Fibroblast of mammary gland (primary cell): ENCODE results near the gene GCH1.

Experiments
- DNase-seq: peaks from one replicate; pipeline ENCODE4 v3.0.0-alpha.2; 2010; ENCODE audit warnings: low read depth
- H3K4me3 ChIP-seq: 2 replicates; pipeline ENCODE4 v1.5.1; 2011; ENCODE audit warnings: low read depth, mild to moderate bottlenecking, low read length, moderate library complexity; ENCODE audit not compliant: control insufficient read depth
- TF ChIP-seq, protein P1 (sequence below): conservative IDR thresholded peaks from 2 replicates; pipeline ENCODE4 v1.5.1; 2011; ENCODE audit warnings: low read depth, low read length, inconsistent platforms; ENCODE audit not compliant: control insufficient read depth, insufficient read depth

GCH1 gene

DNA sequence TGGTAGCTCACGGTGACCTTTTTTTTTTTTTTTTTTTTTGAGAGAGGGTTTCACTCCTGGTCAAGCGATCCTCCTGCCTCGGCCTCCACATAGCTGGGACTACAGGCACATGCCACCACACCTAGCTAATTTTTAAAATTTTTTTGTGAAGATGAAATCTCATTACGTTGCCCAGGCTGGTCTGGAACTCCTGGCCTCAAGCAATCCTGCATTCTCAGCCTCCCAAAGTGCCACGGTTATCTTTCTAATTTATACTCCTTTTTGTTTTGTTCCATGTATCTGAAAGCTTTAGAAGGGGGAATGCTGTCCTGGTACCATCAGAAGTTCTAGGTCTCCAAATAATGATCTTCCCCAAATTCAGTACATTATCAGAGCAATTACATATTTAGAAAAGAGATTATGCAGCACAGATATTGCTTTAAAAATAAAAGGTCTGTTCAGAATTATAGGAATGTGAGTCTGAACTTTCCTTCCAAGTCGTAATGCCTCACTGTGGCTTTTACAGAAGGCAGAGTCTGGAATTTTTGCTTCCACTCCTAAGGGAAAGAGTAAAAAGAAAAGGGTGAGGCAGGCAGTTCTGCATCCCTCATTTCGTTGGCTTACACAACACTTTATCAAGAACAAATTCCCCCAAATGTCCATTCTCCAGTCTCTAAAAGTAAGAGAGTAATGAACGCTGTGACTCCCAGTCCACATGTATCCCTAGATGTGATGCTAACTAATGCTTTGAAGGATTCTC is 73.0 kb downstream of the GCH1 start:
- TF ChIP-seq, protein P1, sequence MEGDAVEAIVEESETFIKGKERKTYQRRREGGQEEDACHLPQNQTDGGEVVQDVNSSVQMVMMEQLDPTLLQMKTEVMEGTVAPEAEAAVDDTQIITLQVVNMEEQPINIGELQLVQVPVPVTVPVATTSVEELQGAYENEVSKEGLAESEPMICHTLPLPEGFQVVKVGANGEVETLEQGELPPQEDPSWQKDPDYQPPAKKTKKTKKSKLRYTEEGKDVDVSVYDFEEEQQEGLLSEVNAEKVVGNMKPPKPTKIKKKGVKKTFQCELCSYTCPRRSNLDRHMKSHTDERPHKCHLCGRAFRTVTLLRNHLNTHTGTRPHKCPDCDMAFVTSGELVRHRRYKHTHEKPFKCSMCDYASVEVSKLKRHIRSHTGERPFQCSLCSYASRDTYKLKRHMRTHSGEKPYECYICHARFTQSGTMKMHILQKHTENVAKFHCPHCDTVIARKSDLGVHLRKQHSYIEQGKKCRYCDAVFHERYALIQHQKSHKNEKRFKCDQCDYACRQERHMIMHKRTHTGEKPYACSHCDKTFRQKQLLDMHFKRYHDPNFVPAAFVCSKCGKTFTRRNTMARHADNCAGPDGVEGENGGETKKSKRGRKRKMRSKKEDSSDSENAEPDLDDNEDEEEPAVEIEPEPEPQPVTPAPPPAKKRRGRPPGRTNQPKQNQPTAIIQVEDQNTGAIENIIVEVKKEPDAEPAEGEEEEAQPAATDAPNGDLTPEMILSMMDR, result no peak
- H3K4me3 ChIP-seq, result no peak overlapping the region
- no peak for DNase-seq

DNA sequence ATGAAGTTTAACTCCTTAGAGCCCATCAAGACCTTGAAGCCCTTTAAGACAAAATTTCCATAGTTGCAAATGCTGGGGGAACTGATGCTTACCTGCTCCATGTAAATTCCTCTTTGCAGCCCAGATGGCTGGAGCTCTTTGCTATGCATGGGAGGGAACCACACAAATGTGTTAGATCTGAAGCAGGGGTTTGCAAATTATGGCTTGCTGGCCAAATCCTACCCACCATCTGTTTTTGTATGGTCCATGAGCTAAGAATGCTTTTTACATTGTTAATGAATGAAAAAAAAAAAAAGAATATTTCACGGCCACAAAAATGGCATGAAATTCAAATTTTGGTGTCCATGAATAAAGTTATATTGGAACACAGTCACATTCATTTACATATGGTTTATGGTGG is 74.6 kb downstream of the GCH1 start:
- TF ChIP-seq, protein P1, result no peak
- DNase-seq, result no peak
- no peak overlapping the region for H3K4me3 ChIP-seq

DNA sequence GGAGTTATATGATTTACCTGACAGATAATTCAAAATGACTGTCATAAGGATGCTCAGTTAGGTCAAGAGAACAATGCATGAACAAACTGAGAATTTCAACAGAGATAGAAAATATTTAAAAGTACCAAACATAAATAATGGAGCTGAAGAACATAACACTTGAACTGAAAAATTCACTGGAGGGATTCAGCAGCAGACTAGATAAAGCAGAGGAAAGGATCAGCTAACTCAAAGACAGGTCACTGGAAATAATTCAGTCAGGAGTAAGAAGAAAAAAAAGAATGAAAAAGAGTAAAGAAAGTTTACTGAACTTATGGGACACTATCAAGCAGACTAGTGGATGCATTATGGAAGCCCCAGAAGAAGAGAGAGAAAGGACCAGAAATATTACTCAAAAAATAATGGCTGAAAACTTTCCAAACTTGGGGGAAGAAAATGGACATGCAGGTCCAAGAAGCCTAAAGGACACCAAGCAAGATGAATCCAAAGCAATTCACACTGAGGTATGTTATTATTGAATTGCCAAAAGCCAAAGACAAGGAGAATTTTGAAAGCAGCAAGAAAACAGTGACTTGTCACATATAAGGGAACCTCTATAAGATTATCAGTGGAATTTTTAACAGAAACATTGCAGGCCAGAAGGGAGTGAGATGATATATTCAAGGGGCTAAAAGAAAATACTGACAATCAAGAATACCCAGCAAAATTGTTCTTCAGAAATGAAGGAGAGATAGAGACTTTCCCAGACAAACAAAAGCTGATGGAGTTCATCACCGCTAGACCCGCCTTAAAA is 78.7 kb downstream of the GCH1 start:
- TF ChIP-seq, protein P1, result no peak
- no peak overlapping the region for H3K4me3 ChIP-seq
- DNase-seq, result no peak

DNA sequence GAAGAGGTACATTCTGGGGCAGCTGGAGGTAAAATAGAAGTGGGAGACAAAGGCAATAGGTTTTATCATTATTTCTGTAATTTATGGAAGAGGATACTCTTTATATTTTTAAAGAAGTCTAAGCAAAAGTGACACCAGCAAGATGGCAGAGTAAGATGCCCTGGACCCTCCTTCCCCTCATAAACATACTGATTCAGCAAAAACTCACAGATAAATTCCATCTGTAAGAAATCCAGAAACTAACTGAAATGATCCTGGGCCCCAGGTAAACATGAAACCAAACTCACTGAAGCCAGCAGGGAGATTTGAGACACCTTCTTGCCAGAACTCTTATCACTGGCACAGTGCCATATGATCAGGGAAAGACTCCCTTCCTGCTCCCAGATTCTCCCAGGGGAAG is 79.9 kb downstream of the GCH1 start:
- DNase-seq, result no peak
- H3K4me3 ChIP-seq, result no peak overlapping the region
- TF ChIP-seq, protein P1, result no peak

DNA sequence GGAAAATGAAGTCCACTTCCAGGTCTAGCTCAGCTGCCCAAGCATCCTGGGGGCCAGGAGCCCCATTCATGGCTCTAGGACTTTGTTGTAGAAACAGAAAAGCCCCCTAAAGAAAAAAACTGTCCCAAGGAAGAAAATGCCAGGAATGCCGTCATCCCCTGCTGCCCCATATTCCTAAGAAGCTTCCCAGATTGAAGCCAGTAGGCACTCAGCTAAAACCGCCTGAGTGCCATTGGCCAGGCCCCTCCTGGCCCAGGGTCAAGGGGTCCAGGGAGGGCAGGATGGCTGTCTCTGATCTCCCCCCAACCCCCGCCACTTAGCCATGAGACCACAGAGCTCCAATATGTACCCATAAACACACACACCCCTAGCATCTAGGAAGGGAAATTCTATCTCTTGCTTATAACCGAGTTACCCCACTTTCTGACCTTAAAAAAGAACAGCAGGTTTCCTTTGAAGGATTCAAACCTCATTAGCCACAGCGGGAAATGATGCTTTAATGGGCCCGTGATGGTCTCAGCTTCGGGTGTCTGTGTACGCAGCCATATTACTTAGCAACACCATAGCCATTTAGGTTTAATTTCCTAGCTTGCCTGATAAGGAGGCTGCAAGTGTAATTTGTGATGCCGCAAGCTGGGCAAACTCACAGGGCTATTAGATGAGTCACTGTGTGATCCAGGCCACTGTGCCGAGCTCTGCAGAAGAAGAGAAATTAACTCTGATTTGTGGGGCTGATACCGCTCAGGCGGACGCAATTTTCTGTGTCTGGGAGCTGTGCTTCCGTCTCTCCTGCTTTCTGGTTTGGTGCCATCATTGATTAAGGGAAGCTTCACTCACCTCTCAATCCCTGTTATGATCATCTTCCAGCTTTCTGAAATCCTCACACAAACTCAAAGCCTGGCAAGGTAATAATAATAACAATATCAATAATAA is 84.2 kb downstream of the GCH1 start:
- DNase-seq, result peak; percentile 72

DNA sequence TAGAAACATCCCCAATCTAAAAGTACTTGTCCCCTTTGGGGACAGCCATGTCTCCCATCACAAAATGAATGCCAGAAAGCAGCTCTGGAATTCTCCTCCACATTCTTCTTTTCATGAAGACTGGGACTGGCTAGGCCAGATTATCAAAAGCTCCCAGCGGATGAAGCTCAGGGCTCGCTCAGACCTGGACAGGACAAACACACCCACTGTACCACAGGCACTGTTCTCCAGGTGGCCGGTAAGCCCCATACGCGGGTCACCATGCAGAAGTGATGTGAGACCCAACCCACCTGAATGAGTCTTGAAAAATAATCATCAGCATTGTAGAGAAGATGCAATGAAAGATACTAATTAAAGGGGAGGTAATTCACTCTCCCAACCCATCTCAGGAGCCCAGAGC is 85.1 kb downstream of the GCH1 start:
- TF ChIP-seq, protein P1, result no peak
- no peak overlapping the region for H3K4me3 ChIP-seq
- DNase-seq, result no peak

More for the DNA sequence above, 84.2 kb downstream of the GCH1 start:
- H3K4me3 ChIP-seq, result no peak overlapping the region
- TF ChIP-seq, protein P1, result no peak
